Measurements from ENCODE around the gene SIRPB2.

- no peak for TF ChIP-seq EP300 (IDR thresholded peaks at IDR 0.05)
- TF ChIP-seq POLR2AphosphoS5 (IDR thresholded peaks at IDR 0.05), result no peak
- no peak for TF ChIP-seq CTCF (IDR thresholded peaks at IDR 0.05)
These were observed 8.6 kb upstream of the SIRPB2 start for GRCh38 chr20:1499528-1500420.
